Astrocyte (in vitro differentiated cells and primary cell): ENCODE measurements around the gene UBN2.

Experiments
- EZH2 ChIP-seq: IDR thresholded peaks from 2 replicates; pipeline ENCODE4 v1.6.1; 2012; ENCODE audit warnings: mild to moderate bottlenecking, low read length, inconsistent platforms; ENCODE audit not compliant: insufficient read depth
- TF ChIP-seq, protein P1 (sequence below): IDR thresholded peaks from 2 replicates; pipeline ENCODE4 v1.5.1; 2011; ENCODE audit warnings: low read depth, mild to moderate bottlenecking, inconsistent platforms, low read length, moderate library complexity; ENCODE audit not compliant: insufficient read depth

DNA sequence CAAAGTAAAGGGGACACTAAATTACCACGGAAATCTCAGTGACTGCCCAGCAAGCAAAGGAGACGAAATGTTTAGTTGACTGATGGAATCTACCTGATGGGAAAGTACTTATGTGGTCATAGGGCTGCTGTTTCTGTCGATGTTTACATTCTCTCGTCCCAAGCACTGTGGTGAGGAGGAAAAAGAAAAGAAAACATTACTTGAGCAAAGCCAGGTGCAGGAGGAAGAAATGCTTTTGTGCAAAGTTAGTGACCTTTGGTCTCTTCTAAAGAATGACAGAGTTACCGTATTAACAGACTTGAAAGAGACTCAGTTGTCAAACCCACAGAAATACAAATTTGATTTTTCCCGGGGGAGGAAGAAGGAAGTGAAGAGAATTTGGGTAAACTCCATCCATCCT is 66.8 kb downstream of the UBN2 start:
- TF ChIP-seq, protein P1, sequence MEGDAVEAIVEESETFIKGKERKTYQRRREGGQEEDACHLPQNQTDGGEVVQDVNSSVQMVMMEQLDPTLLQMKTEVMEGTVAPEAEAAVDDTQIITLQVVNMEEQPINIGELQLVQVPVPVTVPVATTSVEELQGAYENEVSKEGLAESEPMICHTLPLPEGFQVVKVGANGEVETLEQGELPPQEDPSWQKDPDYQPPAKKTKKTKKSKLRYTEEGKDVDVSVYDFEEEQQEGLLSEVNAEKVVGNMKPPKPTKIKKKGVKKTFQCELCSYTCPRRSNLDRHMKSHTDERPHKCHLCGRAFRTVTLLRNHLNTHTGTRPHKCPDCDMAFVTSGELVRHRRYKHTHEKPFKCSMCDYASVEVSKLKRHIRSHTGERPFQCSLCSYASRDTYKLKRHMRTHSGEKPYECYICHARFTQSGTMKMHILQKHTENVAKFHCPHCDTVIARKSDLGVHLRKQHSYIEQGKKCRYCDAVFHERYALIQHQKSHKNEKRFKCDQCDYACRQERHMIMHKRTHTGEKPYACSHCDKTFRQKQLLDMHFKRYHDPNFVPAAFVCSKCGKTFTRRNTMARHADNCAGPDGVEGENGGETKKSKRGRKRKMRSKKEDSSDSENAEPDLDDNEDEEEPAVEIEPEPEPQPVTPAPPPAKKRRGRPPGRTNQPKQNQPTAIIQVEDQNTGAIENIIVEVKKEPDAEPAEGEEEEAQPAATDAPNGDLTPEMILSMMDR, result no peak
- no peak for TF ChIP-seq EZH2
